ENCODE measurements around the gene TTL.
A peak's percentile ranks its signal among the peaks of the same experiment; 100 is the strongest.
"Not testable (repeated sequence)": the region's sequence is repeated elsewhere in the genome, so short reads cannot be mapped to it uniquely, and the experiment has no call there.

TTL gene

GRCh38 chr2:112524276-112524675, 42.3 kb downstream of the TTL start:
- not testable (repeated sequence) for DNase-seq

- DNase-seq: peak in 3 of 4 experiments; percentile 22 to 47 (median 38)
Measured at GRCh38 chr2:112528541-112528940, 46.6 kb downstream of the TTL start.

GRCh38 chr2:112529757-112530156, 47.8 kb downstream of the TTL start:
- DNase-seq: peak; percentile 12 to 64 (median 42)

- DNase-seq: no peak
Measured at GRCh38 chr2:112530728-112531127, 48.8 kb downstream of the TTL start.

- DNase-seq: no peak
Measured at GRCh38 chr2:112534826-112535225, 52.9 kb downstream of the TTL start.

- not testable (repeated sequence) for DNase-seq
Measured at GRCh38 chr2:112536665-112537064, 54.7 kb downstream of the TTL start.

GRCh38 chr2:112539306-112539705, 57.4 kb downstream of the TTL start:
- no peak for DNase-seq

GRCh38 chr2:112540906-112541305, 59.0 kb downstream of the TTL start:
- no peak for DNase-seq

GRCh38 chr2:112541315-112542122, 59.6 kb downstream of the TTL start:
- DNase-seq: peak; percentile 75 to 87 (median 84)

GRCh38 chr2:112542123-112542983, 60.4 kb downstream of the TTL start, which contains the start of gene POLR1B:
TSS of gene POLR1B (plus strand) at chr2:112542465. CDS start at chr2:112542495, 30 bp downstream.
- peak; percentile 85 to 91 (median 88) for DNase-seq

- peak; percentile 6 to 11 (median 10) for DNase-seq
Measured at GRCh38 chr2:112542984-112543661, 61.2 kb downstream of the TTL start.

GRCh38 chr2:112547333-112547732, 65.4 kb downstream of the TTL start:
- peak; percentile 9 to 53 (median 40) for DNase-seq

GRCh38 chr2:112548980-112549379, 67.0 kb downstream of the TTL start:
- no peak for DNase-seq

GRCh38 chr2:112566104-112566503, 84.1 kb downstream of the TTL start:
- DNase-seq: no peak

- DNase-seq: not testable (repeated sequence)
Measured at GRCh38 chr2:112566508-112566907, 84.6 kb downstream of the TTL start.

GRCh38 chr2:112572005-112572404, 90.0 kb downstream of the TTL start:
- no peak for DNase-seq

- no peak for DNase-seq
Measured at GRCh38 chr2:112577756-112578155, 95.8 kb downstream of the TTL start.

- peak; percentile 15 to 67 (median 36) for DNase-seq
Measured at GRCh38 chr2:112579241-112579640, 97.3 kb downstream of the TTL start.

- DNase-seq: no peak
Measured at GRCh38 chr2:112580084-112580483, 98.1 kb downstream of the TTL start.

GRCh38 chr2:112582314-112582746, 100.4 kb downstream of the TTL start:
- DNase-seq: peak; percentile 42 to 80 (median 65)

GRCh38 chr2:112583497-112584133, 101.7 kb downstream of the TTL start:
- peak in 1 of 4 experiments; percentile 26 for DNase-seq

Measured in suppressor macrophage (primary cell).